ENCODE results near the gene ZFP36L1. TPM values are rescaled to one million over a fixed set of nuclear protein-coding genes. Genes with fewer than 3 reads are reported as not detected.

ZFP36L1 gene
- total RNA-seq, 1 donor from 2014 or later, result 50.9 TPM

GRCh38 chr14:68786491-68787091 is 6.3 kb downstream of the ZFP36L1 start:
- intact Hi-C loops (cut with micrococcal nuclease), result loop anchor here (2.0 to 5.0 kb wide), 4 partner anchors 16 to 499 kb away; no protein-coding TSS in a partner anchor

GRCh38 chr14:68785534-68786490 is 7.1 kb downstream of the ZFP36L1 start:
- intact Hi-C loops (cut with micrococcal nuclease), result loop anchor here (2.0 to 5.0 kb wide), 4 partner anchors 15 to 499 kb away; no protein-coding TSS in a partner anchor

- intact Hi-C loops (cut with micrococcal nuclease), result loop anchor here (5.0 kb wide), 4 partner anchors 53 to 498 kb away; no protein-coding TSS in a partner anchor
These were observed 7.8 kb downstream of the ZFP36L1 start for GRCh38 chr14:68784978-68785533.

GRCh38 chr14:68784226-68784910 is 8.5 kb downstream of the ZFP36L1 start:
- intact Hi-C loops (cut with micrococcal nuclease), result loop anchor here (5.0 kb wide), 1 partner anchor 52 kb away; no protein-coding TSS in a partner anchor

GRCh38 chr14:68783408-68784225 is 9.2 kb downstream of the ZFP36L1 start:
- intact Hi-C loops (cut with micrococcal nuclease), result loop anchor here (5.0 kb wide), 1 partner anchor 51 kb away; no protein-coding TSS in a partner anchor

GRCh38 chr14:68782091-68782981 is 10.5 kb downstream of the ZFP36L1 start:
- intact Hi-C loops (cut with micrococcal nuclease), result loop anchor here (5.0 kb wide), 1 partner anchor 50 kb away; no protein-coding TSS in a partner anchor

- intact Hi-C loops (cut with micrococcal nuclease), result loop anchor here (2.0 to 5.0 kb wide), 3 partner anchors 13 to 97 kb away; no protein-coding TSS in a partner anchor
These were observed 11.5 kb downstream of the ZFP36L1 start for GRCh38 chr14:68781161-68782021.

- intact Hi-C loops (cut with micrococcal nuclease), result loop anchor here (1.0 to 5.0 kb wide), 5 partner anchors 8 to 96 kb away; no protein-coding TSS in a partner anchor
These were observed 12.3 kb downstream of the ZFP36L1 start for GRCh38 chr14:68780358-68781160.

GRCh38 chr14:68779761-68780323 is 13.0 kb downstream of the ZFP36L1 start:
- intact Hi-C loops (cut with micrococcal nuclease), result loop anchor here (1.0 to 5.0 kb wide), 5 partner anchors 8 to 95 kb away; no protein-coding TSS in a partner anchor

GRCh38 chr14:68777644-68778043 is 15.2 kb downstream of the ZFP36L1 start:
- intact Hi-C loops (cut with micrococcal nuclease), result no loop called here

GRCh38 chr14:68775614-68776126 is 17.2 kb downstream of the ZFP36L1 start:
- intact Hi-C loops (cut with micrococcal nuclease), result no loop called here

- intact Hi-C loops (cut with micrococcal nuclease), result no loop called here
These were observed 17.9 kb downstream of the ZFP36L1 start for GRCh38 chr14:68774771-68775613.

- intact Hi-C loops (cut with micrococcal nuclease), result loop anchor here (1.0 kb wide), 1 partner anchor 7 kb away; no protein-coding TSS in a partner anchor
These were observed 20.0 kb downstream of the ZFP36L1 start for GRCh38 chr14:68772761-68773381.

- intact Hi-C loops (cut with micrococcal nuclease), result loop anchor here (1.0 to 2.0 kb wide), 2 partner anchors 9 to 15 kb away; no protein-coding TSS in a partner anchor
These were observed 21.2 kb downstream of the ZFP36L1 start for GRCh38 chr14:68771631-68772030.
